AG04449 (cell line): ENCODE measurements around the gene OSGIN1.

Source experiments
- CTCF ChIA-PET: fragments of 350-600 bp; formaldehyde crosslinking; extraction: SDS; loops from one replicate; lab custom pipeline; 2021; ENCODE audit warnings: antibody characterized with exemption; lab: Yijun Ruan, JAX
- POLR2A ChIA-PET: fragments of 400-600, 350-600 bp; formaldehyde crosslinking; extraction: SDS; loops from one replicate; lab custom pipeline; 2020; ENCODE audit warnings: antibody characterized with exemption, inconsistent platforms; lab: Yijun Ruan, JAX
- DNase-seq: peaks from one replicate; pipeline ENCODE4 v3.0.0-alpha.2; 2010; ENCODE audit warnings: low read depth, low spot score
- H3K4me3 ChIP-seq: 2 replicates; pipeline ENCODE4 v1.5.1; 2011; ENCODE audit warnings: low read depth, mild to moderate bottlenecking, control low read depth, low read length
- CTCF ChIP-seq: IDR thresholded peaks from one replicate; pipeline ENCODE4 v1.5.1; 2011; ENCODE audit warnings: mild to moderate bottlenecking, moderate library complexity, low read length, control low read depth, inconsistent platforms; ENCODE audit not compliant: insufficient read depth; ENCODE audit errors: missing control alignments

OSGIN1 gene

GRCh38 chr16:83934684-83934977, 18.4 kb upstream of the OSGIN1 start:
- no peak for TF ChIP-seq CTCF
- H3K4me3 ChIP-seq: no peak overlapping the region
- DNase-seq: no peak
- ChIA-PET CTCF (interaction anchor here (1.0 to 15.1 kb wide), 4 partner anchors 8 to 132 kb away, joined by 3 to 175 read pairs (median 32); no protein-coding TSS in a partner anchor), POLR2A (no interaction called here)

- POLR2A ChIA-PET: no interaction called here
- H3K4me3 ChIP-seq: no peak overlapping the region
- no peak for TF ChIP-seq CTCF
- CTCF ChIA-PET: interaction anchor here (6.0 to 15.1 kb wide), 2 partner anchors 8 to 132 kb away, joined by 60 to 175 read pairs; no protein-coding TSS in a partner anchor
- DNase-seq: no peak
Measured at GRCh38 chr16:83935005-83935857, 17.8 kb upstream of the OSGIN1 start.

GRCh38 chr16:83935858-83936255, 17.2 kb upstream of the OSGIN1 start:
- no peak overlapping the region for H3K4me3 ChIP-seq
- CTCF ChIA-PET: interaction anchor here (6.0 to 15.1 kb wide), 2 partner anchors 9 to 131 kb away, joined by 60 to 175 read pairs; no protein-coding TSS in a partner anchor
- no peak for TF ChIP-seq CTCF
- POLR2A ChIA-PET: no interaction called here
- DNase-seq: no peak

DNA sequence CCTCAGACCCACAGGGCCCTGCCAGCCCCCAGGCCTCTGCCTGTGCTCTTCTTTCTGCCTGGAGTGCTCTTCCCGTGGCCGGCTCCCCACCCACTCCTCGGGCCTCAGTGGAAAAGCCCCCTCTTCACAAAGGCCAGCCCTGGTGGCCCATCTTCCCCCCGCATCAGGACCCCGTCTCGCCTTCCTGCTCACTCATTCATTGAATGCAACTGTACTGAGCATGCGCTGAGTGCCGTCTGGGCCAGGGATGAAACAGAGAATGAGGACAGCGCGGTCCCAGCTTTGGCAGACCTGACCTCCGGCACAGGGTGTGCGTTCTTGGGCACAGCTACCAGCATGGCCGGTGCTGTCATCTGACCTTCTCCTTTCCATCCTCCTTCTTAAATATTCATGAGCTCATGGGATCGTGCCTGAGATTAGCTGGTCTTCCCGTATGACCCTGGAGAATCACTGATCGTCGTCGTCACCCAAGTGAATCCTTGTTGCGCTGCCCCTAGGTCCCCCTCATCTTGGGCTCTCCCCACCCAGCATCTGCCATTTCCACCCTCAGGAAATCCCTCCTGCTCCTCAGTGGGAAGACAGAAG, 16.4 kb upstream of the OSGIN1 start:
- H3K4me3 ChIP-seq: no peak overlapping the region
- ChIA-PET CTCF (interaction anchor here (0.9 to 6.0 kb wide), 2 partner anchors 10 to 129 kb away, joined by 4 to 60 read pairs; no protein-coding TSS in a partner anchor), POLR2A (no interaction called here)
- no peak for DNase-seq
- TF ChIP-seq CTCF: no peak

- CTCF ChIA-PET: interaction anchor here (0.9 to 6.0 kb wide), 3 partner anchors 10 to 129 kb away, joined by 4 to 60 read pairs (median 4); partner anchors contain the start of gene OSGIN1
- no peak for DNase-seq
- H3K4me3 ChIP-seq: no peak overlapping the region
- POLR2A ChIA-PET: no interaction called here
- no peak for TF ChIP-seq CTCF
Measured at GRCh38 chr16:83937267-83937666, 15.8 kb upstream of the OSGIN1 start.
